ENCODE results near the gene ASTN1.

ASTN1 gene

DNA sequence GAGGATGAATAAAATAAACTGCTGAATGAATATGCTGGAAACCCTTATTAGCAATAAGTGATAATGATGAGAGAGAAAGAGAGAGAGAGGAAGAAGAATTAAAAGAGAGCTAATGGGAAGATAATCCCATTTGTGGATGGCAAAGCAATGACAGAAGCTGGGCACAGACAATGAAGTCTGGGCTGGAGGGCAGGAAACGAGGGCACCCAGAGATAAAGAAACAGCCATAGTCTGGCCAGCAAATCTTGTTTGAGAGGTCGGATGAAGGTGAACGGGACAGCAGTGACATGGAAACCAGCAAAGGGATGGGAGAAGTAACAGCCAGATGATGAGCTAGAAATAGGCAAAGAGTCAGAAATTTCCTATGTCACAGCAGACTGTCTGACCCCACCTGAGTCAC is 155.9 kb downstream of the ASTN1 start:
- no peak for TF ChIP-seq JUND (IDR thresholded peaks at IDR 0.05; ENCODE audit: low read depth)
- no peak for DNase-seq (ENCODE audit: low read depth in 1 of 2, low spot score in 1 of 2)
- in situ Hi-C loops (cut with HindIII; ENCODE audit: low pct_unique_long_range_greater_than_20kb, low sequenced_read_pairs), result no loop called here

DNA sequence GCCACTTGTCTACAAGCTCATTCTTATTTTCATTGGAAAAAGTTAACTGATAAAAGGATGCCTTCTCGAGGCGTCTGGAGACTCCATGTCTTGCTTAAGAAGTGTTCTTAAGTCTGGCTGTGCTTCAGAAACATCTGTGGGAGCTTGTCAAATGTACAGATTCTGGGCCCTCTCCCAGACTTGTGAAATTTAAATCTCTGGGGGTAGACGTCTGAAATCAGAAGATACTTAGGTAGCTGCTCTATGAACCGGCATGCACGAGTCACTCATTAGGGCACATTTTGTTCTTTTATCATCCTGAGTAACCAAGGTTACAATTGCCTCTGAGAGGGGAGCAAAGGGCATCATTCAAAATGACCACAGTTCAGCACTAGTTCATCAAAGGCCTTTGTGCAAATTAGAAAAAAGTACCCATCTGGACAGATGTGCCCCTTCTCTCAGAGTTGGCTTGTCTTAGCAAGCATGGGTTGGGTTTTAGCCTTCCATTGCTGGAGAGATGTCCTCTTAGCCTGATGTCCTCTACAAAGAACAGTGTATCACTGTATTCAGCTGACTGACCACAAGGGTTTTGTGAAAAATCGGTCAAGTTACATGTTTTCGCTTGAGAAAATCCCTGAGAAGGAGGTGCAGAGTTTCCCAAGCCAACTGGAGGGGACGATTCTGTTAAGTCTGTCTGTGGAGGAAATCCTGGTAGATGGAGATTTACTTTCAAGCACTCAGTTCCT is 156.9 kb downstream of the ASTN1 start:
- no peak for DNase-seq (ENCODE audit: low read depth in 1 of 2, low spot score in 1 of 2)
- in situ Hi-C loops (cut with HindIII; ENCODE audit: low pct_unique_long_range_greater_than_20kb, low sequenced_read_pairs), result no loop called here
- no peak for TF ChIP-seq JUND (IDR thresholded peaks at IDR 0.05; ENCODE audit: low read depth)

DNA sequence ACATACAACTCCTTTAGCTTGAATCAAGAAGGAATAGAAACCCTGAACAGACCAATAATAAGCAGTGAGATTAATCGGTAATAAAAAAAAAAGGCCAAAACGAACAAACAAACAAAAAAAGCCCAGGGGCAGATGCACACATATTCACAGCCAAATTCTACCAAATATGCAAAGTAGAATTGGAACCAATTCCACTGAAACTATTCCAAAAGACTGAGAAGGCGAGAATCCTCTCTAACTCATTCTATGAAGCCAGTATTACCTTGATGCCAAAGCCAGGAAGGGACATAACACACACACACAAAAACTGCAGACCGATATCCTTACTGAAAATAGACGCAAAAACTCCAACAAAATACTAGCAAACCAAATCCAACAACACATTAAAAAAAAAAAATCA is 161.6 kb downstream of the ASTN1 start:
- no peak for TF ChIP-seq JUND (IDR thresholded peaks at IDR 0.05; ENCODE audit: low read depth)
- DNase-seq (ENCODE audit: low read depth in 1 of 2, low spot score in 1 of 2), result no peak
- in situ Hi-C loops (cut with HindIII; ENCODE audit: low pct_unique_long_range_greater_than_20kb, low sequenced_read_pairs), result no loop called here

DNA sequence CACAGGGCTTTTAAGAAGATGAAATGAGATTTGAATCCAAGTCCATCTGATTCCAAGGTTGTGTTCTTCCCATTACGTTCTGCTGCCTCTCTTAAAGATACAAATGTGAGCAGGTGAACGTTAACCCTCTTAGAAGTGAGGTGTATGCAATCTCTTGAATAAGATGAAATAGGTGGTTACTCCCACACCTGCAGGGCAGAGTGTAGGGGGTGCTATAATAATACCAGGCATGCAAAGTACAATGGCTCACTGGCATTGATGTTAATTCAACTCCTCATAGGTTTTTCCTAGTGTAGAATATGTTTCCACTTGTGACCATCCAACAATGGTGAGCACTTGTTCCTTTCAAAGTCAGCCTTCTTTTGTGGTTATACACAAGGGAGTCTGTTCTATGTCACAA is 163.0 kb downstream of the ASTN1 start:
- no peak for TF ChIP-seq JUND (IDR thresholded peaks at IDR 0.05; ENCODE audit: low read depth)
- in situ Hi-C loops (cut with HindIII; ENCODE audit: low pct_unique_long_range_greater_than_20kb, low sequenced_read_pairs), result no loop called here
- DNase-seq (ENCODE audit: low read depth in 1 of 2, low spot score in 1 of 2), result no peak

DNA sequence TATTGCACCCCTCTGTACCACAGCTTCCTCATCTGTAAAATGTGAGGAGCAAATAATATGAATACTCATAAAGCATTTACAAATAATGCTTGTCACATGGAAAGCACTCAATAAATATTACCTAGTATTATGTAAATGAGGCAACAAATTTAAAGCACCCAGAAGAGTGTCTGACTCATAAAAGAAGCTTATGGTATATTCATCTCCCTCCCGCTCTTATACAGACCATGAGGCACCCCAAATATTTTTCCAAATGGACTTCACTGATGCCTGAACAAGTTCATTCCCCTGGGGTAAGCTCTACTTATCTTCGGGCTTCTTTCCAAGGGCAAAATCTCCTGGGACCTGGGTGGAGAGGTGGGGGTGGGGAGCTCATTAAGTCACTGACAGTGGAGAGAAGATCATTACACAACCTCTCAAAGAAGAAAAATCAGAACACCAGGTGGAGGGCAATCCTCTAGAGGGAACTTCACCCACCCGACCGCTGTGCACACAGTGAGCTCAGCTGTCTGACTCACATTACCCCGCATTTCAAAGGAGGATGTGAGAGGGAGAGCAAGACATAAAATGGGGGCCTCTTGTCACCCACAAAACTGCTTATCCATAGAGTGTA is 166.2 kb downstream of the ASTN1 start:
- in situ Hi-C loops (cut with HindIII; ENCODE audit: low pct_unique_long_range_greater_than_20kb, low sequenced_read_pairs), result no loop called here
- DNase-seq (ENCODE audit: low read depth in 1 of 2, low spot score in 1 of 2), result no peak
- no peak for TF ChIP-seq JUND (IDR thresholded peaks at IDR 0.05; ENCODE audit: low read depth)

DNA sequence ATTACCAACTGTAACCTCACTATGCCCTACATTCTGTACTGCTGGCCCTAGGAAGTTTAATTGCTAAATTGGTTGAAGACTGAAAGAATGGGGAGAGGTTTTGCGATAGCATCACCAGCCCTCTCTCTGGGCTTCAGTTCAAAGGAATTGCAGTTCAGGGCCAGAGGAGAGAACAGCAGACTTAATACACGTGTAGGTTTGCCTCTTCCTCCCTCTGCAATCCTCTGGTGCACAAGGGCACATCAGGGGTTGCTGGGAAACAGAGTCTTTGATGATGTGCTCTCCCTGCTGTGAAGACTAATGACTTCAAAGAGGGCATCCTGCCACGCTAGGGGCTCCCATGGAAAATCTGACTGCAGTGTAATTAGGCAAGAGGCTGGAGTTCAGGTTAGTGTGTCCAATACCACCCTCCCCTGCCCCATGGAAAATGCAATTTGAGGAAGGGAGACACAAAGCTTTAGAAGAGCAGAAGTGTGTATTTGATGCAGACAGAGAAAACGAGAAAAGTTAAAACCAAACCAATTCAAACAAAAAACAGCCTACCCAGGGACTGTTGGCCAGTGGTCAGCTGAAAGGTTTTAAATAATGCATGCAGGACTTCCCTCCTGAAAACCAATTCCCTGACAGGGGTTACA is 167.9 kb downstream of the ASTN1 start:
- no peak for DNase-seq (ENCODE audit: low read depth in 1 of 2, low spot score in 1 of 2)
- in situ Hi-C loops (cut with HindIII; ENCODE audit: low pct_unique_long_range_greater_than_20kb, low sequenced_read_pairs), result no loop called here
- TF ChIP-seq JUND (IDR thresholded peaks at IDR 0.05; ENCODE audit: low read depth), result no peak

DNA sequence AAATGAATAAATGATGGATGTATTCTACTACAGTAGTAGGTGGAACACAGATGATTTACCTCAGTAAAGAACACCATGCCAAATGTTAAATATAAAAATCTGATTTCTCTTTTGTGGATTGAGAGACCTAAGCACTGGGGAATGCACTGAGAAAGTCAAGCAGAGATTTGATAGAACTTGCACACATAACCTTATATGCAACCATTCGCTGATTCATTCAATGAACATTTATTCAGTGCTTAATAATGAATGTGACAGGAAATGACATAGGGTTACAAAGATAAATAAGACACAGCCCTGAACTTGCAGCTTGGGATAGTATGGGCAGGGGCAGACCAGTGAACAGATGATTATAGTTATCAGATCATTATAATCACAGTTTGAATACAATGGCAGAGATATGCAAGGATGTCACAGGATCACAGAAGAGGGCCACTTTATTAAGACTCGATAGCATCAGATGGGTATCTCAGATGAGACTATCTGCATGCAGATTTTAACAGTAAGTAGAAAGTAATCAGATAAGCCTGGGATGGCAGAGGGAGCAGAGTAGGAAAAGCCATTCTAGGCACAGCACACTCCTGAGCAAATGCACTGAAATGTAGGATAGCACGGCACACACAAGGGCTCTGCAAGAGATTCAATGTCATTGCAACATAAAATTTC is 169.4 kb downstream of the ASTN1 start:
- in situ Hi-C loops (cut with HindIII; ENCODE audit: low pct_unique_long_range_greater_than_20kb, low sequenced_read_pairs), result no loop called here
- DNase-seq (ENCODE audit: low read depth in 1 of 2, low spot score in 1 of 2), result no peak
- TF ChIP-seq JUND (IDR thresholded peaks at IDR 0.05; ENCODE audit: low read depth), result no peak

DNA sequence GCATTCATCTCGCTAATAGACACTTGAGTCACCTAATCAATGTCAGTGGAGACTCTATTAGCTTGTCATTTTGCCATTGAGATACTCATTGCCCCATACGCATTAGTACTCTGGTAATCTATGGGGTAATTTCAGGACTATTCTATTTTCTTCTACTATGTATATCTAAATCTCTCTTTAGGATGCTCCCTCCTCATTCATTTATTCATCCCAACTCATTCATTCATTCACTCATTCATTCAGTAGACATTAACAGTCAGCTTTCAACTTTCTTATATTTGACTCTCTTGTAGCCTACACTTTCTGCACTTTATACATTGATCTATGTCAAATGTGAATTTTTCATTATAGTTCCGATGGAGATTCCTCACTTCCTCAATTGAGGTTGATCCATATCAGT is 170.9 kb downstream of the ASTN1 start:
- no peak for TF ChIP-seq JUND (IDR thresholded peaks at IDR 0.05; ENCODE audit: low read depth)
- DNase-seq (ENCODE audit: low read depth in 1 of 2, low spot score in 1 of 2), result no peak
- in situ Hi-C loops (cut with HindIII; ENCODE audit: low pct_unique_long_range_greater_than_20kb, low sequenced_read_pairs), result no loop called here

DNA sequence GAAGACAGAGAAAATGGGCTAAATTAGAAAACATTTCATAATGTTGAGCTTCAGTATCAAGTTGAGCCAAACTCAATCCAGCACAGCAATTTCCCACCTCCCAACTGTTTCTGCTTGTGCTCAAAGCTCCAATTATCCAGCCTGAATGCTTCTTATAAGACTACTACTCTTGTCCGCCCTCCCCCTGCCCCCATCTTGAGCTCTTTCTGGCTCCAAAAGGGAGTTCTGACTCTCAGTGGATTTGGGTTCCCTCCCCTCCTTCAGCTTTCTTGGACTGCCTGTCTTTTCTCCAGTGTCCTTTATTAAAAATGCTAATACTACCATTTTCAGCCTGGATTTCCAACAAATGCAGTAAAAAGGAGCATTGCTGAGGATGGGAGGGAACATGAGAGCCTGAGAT is 174.8 kb downstream of the ASTN1 start:
- no peak for TF ChIP-seq JUND (IDR thresholded peaks at IDR 0.05; ENCODE audit: low read depth)
- DNase-seq (ENCODE audit: low read depth in 1 of 2, low spot score in 1 of 2), result no peak
- in situ Hi-C loops (cut with HindIII; ENCODE audit: low pct_unique_long_range_greater_than_20kb, low sequenced_read_pairs), result no loop called here

DNA sequence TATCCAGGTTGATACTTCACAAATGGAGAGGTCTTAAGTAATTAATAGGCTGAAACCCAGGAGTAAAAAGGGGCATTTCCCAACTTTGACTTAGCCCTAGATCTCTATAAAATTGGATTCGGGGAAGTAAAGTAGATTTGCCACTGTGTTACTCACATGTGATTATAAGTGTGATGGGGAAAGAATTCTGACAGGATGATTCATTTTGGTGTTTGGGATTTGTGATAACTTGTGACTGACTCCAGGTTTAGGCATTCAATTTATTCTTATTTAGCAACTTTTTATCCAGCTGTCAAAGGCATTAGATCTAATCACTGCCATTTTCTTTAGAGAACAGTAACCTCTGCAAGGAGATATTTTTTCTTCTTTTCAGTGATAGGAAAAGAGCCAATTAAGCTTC is 175.5 kb downstream of the ASTN1 start:
- DNase-seq (ENCODE audit: low read depth in 1 of 2, low spot score in 1 of 2), result no peak
- in situ Hi-C loops (cut with HindIII; ENCODE audit: low pct_unique_long_range_greater_than_20kb, low sequenced_read_pairs), result no loop called here
- TF ChIP-seq JUND (IDR thresholded peaks at IDR 0.05; ENCODE audit: low read depth), result no peak

DNA sequence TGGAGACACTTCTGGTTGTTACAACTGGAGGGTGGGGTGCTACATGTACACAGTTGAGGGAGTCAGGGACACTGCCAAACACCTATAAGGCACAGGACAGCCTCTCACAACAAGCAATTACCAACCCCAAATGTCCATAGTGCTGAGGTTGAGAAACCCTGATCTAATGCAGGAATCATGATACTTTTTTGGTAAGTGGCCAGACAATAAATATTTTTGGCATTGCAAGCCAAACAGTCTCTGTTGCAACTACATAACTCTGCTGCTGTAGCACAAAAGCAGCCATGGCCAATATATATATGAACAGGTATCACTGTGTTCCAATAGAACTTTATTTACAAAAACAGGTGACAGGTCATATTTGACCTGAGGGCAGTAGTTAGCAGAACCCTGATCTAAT is 177.5 kb downstream of the ASTN1 start:
- DNase-seq (ENCODE audit: low read depth in 1 of 2, low spot score in 1 of 2), result no peak
- no peak for TF ChIP-seq JUND (IDR thresholded peaks at IDR 0.05; ENCODE audit: low read depth)
- in situ Hi-C loops (cut with HindIII; ENCODE audit: low pct_unique_long_range_greater_than_20kb, low sequenced_read_pairs), result no loop called here

DNA sequence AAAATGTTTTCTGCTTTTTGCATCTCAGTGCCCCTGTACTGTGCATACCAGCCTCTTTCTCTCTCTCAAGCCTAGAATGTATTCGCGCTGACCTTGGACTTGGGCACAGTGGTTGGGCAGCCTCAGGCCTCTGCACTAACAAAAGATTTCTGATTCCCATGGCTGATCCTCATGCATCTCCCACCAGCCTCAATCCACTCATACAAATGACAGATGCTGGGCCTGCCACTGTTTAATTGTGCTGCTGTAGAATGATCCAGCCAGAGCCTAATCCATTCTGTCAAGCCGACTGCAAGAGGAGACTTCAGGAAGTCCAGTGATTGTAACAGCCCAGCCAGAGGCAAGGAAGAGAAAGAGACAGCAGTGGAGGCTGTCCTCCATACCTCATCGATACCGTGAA is 180.8 kb downstream of the ASTN1 start:
- in situ Hi-C loops (cut with HindIII; ENCODE audit: low pct_unique_long_range_greater_than_20kb, low sequenced_read_pairs), result no loop called here
- DNase-seq (ENCODE audit: low read depth in 1 of 2, low spot score in 1 of 2), result no peak
- no peak for TF ChIP-seq JUND (IDR thresholded peaks at IDR 0.05; ENCODE audit: low read depth)

DNA sequence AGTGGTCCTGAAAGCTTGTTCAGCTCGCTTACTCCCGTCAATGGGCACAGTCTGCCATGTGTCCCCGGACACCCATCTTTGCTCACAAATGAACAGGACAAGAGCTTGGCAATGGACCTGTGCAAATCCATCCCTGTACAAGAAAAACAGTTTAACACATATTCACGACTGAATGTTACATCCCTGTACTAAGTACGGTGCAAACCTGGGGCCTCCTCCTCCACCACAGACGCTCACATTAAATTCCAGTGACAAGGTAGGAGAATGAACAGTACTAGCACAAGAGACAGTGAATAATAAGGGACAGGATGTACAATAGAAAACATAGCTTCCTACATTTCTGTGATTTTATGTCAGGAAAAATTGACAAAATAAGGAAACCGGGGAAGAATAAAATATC is 187.7 kb downstream of the ASTN1 start:
- TF ChIP-seq JUND (IDR thresholded peaks at IDR 0.05; ENCODE audit: low read depth), result no peak
- DNase-seq (ENCODE audit: low read depth in 1 of 2, low spot score in 1 of 2), result no peak
- in situ Hi-C loops (cut with HindIII; ENCODE audit: low pct_unique_long_range_greater_than_20kb, low sequenced_read_pairs), result no loop called here

Data from T47D (cell line).